Measurements from ENCODE around the gene ABLIM1.

DNA sequence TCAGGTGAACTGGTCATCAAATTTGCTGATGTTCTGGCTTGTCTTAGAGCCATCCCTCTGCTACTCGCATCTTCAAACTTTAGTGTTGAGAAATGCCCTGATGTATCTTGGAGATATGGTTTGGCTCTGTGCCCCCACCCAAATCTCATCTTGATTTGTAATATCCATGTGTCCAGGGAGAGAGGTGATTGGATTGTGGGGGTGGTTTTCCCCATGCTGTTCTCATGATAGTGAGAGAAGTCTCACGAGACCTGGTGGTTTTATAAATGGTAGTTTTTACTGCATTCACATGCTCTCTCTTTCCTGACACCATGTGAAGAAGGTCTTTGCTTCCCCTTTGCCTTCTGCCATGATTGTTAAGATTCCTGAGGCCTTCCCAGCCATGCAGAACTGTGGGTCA is 179.8 kb downstream of the ABLIM1 start:
- TF ChIP-seq, protein P1, sequence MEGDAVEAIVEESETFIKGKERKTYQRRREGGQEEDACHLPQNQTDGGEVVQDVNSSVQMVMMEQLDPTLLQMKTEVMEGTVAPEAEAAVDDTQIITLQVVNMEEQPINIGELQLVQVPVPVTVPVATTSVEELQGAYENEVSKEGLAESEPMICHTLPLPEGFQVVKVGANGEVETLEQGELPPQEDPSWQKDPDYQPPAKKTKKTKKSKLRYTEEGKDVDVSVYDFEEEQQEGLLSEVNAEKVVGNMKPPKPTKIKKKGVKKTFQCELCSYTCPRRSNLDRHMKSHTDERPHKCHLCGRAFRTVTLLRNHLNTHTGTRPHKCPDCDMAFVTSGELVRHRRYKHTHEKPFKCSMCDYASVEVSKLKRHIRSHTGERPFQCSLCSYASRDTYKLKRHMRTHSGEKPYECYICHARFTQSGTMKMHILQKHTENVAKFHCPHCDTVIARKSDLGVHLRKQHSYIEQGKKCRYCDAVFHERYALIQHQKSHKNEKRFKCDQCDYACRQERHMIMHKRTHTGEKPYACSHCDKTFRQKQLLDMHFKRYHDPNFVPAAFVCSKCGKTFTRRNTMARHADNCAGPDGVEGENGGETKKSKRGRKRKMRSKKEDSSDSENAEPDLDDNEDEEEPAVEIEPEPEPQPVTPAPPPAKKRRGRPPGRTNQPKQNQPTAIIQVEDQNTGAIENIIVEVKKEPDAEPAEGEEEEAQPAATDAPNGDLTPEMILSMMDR (IDR thresholded peaks at IDR 0.05 in 8 of 11, conservative IDR thresholded peaks at IDR 0.05 in 3 of 11) = no peak
- TF ChIP-seq POLR2AphosphoS5 (IDR thresholded peaks at IDR 0.05) = no peak
